ENCODE results near the gene CRYBB2. TPM values are rescaled to one million over a fixed set of nuclear protein-coding genes. Genes with fewer than 3 reads are reported as not detected.
"Not testable (repeated sequence)": the region's sequence is repeated elsewhere in the genome, so short reads cannot be mapped to it uniquely, and the experiment has no call there.

Gene CRYBB2
- total RNA-seq, 2 experiments from 2014 or later: 0.45 TPM; not detected in 1

DNA sequence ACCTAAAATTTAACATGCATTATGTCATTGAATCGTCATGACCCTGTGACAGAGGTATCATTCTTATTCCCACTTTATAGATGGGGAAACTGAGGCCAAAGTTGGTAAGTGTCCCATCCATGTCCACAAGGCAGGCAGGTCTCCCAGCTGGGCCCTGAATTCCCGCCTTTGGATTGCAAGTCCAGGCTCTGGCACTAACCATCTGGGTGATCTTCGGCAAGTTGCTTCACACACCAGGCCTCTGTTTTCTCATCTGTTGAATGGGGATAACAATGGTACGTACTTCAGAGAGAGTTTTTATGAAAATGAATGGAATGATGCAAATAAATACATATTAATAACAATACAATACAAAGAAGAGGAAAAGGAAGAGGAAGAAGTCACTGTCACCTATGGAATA, 16.4 kb upstream of the CRYBB2 start:
- no peaks in the 10 kb centered on the region for H3K36me3 Mint-ChIP-seq (ENCODE audit: low read depth)
- no peak for DNase-seq
- H3K4me1 Mint-ChIP-seq: peaks cover 9% of the 10 kb centered on the region
- no peak overlapping the region for H3K4me3 Mint-ChIP-seq
- no peaks in the 10 kb centered on the region for H3K27me3 Mint-ChIP-seq
- no peak overlapping the region for H3K27ac Mint-ChIP-seq
- ChIA-PET CTCF (interaction anchor here (1.3 kb wide), 1 partner anchor 13 kb away, joined by 3 read pairs; no protein-coding TSS in a partner anchor), POLR2A (no interaction called here)
- H3K9me3 Mint-ChIP-seq: no peaks in the 10 kb centered on the region

DNA sequence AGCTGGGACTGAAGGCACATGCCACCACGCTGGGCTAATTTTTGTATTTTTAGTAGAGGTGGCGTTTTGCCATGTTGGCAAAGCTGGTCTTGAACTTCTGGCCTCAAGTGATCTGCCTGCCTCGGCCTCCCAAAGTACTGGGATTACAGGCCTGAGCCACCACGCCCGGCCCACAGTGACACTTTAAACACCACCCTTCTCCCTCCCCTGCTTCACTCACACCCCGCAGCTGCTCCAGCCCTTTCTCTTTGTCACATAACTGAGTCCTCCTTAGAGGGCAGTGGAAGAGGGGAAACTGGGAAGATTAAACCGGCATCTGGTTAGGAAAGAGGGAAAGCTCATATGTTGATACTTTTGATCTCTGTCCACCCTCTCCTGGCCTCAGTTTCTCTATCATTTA, 14.9 kb upstream of the CRYBB2 start:
- H3K27me3 Mint-ChIP-seq; H3K9me3 Mint-ChIP-seq; CTCF ChIA-PET; H3K36me3 Mint-ChIP-seq (ENCODE audit: low read depth); H3K4me3 Mint-ChIP-seq; DNase-seq; H3K27ac Mint-ChIP-seq; H3K4me1 Mint-ChIP-seq; POLR2A ChIA-PET: not testable (repeated sequence)

DNA sequence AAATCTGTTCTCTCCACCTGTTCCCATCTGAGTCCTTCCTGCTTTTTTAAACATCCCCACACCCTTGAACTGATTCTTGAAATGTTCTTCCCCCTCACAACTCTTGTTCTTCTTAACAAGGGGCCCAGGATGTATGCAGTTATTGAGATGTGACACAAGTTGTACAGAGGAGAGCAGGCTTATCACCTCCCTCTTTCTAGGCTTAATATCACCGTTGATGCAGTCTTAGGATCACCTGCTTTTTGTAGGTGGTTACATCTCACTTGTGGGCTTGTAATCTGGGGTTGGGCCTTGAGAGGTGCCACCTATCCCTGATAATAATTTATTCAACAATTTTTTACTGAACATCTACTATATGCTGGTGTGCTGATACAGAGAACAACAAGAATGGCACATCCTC, 13.6 kb upstream of the CRYBB2 start:
- POLR2A ChIA-PET: no interaction called here
- H3K9me3 Mint-ChIP-seq: no peaks in the 10 kb centered on the region
- no peaks in the 10 kb centered on the region for H3K27me3 Mint-ChIP-seq
- CTCF ChIA-PET: no interaction called here
- DNase-seq: no peak
- no peak overlapping the region for H3K4me3 Mint-ChIP-seq
- H3K36me3 Mint-ChIP-seq (ENCODE audit: low read depth): no peaks in the 10 kb centered on the region
- H3K27ac Mint-ChIP-seq: no peak overlapping the region
- peaks cover 7% of the 10 kb centered on the region for H3K4me1 Mint-ChIP-seq

DNA sequence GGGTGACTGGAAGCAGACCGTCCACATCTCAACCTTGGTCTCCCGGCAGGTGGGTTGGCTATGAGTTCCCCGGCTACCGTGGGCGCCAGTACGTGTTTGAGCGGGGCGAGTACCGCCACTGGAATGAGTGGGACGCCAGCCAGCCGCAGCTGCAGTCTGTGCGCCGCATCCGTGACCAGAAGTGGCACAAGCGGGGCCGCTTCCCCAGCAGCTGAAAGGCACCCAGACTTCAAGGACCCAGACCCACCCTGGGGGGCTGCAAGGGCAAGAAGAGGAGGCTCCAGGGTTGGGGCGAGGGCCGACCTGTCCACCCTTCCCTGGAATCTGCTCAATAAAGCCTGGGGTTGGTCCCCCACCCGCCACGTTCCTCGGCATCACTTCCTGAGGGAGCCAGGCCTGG, 12.4 kb upstream of the CRYBB2 start:
- no peaks in the 10 kb centered on the region for H3K36me3 Mint-ChIP-seq (ENCODE audit: low read depth)
- H3K27ac Mint-ChIP-seq: no peak overlapping the region
- POLR2A ChIA-PET: no interaction called here
- CTCF ChIA-PET: no interaction called here
- DNase-seq: no peak
- H3K4me1 Mint-ChIP-seq: no peaks in the 10 kb centered on the region
- no peaks in the 10 kb centered on the region for H3K9me3 Mint-ChIP-seq
- no peaks in the 10 kb centered on the region for H3K27me3 Mint-ChIP-seq
- H3K4me3 Mint-ChIP-seq: no peak overlapping the region

DNA sequence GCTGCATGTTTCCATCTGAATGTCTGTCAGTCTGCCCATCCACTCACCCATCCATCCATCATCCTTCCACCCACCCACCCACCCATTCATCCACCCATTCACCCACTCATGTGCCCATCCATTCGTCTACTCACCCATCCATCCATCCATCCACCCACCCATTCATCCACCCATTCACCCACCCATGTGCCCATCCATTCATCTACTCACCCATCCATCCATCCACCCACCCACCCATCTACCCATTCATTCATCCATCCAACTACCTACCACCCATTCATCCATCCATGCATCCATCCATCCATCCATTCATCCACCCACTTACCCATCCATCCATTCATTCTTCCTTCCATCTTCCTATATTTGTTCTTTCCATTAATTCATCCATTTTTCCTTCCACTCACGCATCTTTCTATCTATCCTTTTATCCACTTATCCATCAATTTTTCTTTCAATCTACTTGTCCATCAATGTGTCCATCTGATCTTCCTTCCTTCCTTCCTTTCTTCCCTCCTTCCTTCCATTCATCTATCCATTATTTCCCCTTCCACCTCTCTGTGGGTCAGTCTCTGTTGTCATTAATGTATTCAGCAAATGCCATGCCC, 11.8 kb upstream of the CRYBB2 start:
- CTCF ChIA-PET: no interaction called here
- no peaks in the 10 kb centered on the region for H3K9me3 Mint-ChIP-seq
- H3K27me3 Mint-ChIP-seq: no peaks in the 10 kb centered on the region
- no peak for DNase-seq
- POLR2A ChIA-PET: no interaction called here
- no peak overlapping the region for H3K4me3 Mint-ChIP-seq
- H3K4me1 Mint-ChIP-seq: no peaks in the 10 kb centered on the region
- no peaks in the 10 kb centered on the region for H3K36me3 Mint-ChIP-seq (ENCODE audit: low read depth)
- peak overlapping the region; percentile 47 for H3K27ac Mint-ChIP-seq

DNA sequence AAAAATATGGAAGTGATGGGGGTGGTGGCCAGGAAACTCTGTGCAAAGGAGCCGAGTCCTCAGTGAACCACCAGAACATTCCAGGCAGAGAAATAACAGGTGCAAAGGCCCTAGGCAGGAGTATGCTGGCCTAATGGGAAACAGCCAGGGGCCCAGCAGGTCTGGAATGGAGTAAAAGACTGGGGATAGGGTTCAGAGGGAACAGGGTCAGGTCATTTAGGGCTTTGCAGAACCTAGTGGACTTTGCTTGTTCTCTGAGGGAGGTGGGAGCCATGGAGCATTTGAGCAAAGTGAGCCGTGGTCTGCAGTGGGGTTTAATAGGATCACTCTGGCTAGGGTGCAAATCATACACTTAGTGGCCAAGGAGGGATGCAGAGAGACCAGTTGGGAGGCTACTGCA, 11.1 kb upstream of the CRYBB2 start:
- DNase-seq: no peak
- ChIA-PET POLR2A (no interaction called here), CTCF (no interaction called here)
- no peaks in the 10 kb centered on the region for H3K36me3 Mint-ChIP-seq (ENCODE audit: low read depth)
- no peak overlapping the region for H3K27ac Mint-ChIP-seq
- no peaks in the 10 kb centered on the region for H3K27me3 Mint-ChIP-seq
- H3K4me1 Mint-ChIP-seq: no peaks in the 10 kb centered on the region
- no peak overlapping the region for H3K4me3 Mint-ChIP-seq
- no peaks in the 10 kb centered on the region for H3K9me3 Mint-ChIP-seq

DNA sequence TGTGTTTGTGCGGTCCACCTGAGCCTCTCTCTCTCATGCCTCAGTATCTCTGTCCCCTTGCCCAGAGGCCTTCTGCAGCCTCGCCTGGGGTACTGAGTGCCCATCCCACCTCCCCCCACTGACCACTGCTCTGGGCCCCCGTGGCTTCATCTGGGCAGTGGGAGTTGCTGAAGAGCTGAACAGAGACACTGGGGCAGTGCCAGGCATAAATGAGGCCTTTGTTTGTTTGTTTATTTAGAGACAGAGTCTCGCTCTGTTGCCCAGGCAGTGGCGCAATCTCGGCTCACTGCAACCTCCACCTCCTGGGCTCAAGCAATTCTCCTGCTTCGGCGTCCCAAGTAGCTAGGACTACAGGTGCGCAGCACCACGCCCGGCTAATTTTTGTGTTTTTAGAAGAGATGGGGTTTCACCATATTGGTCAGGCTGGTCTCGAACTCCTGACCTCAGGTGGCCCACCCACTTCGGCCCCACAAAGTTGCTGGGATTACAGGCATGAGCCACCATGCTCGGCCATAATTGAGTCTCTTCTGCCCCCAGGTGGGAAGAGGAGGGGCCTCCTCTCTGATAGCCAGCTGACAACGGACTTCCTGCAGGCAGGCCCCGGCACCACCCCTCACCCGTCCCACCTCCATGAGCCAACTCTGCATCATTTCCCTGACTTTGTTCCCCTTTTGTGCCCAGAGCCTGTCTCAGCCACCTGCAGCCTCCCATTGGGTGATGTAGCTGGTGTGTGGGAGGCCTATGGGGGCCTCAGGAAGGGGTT, 10.5 kb upstream of the CRYBB2 start:
- Mint-ChIP-seq H3K4me1 (no peaks in the 10 kb centered on the region), H3K4me3 (no peak overlapping the region), H3K27me3 (no peaks in the 10 kb centered on the region), H3K9me3 (no peaks in the 10 kb centered on the region), H3K27ac (no peak overlapping the region), H3K36me3 (ENCODE audit: low read depth) (no peaks in the 10 kb centered on the region)
- no peak for DNase-seq
- ChIA-PET POLR2A (no interaction called here), CTCF (no interaction called here)

DNA sequence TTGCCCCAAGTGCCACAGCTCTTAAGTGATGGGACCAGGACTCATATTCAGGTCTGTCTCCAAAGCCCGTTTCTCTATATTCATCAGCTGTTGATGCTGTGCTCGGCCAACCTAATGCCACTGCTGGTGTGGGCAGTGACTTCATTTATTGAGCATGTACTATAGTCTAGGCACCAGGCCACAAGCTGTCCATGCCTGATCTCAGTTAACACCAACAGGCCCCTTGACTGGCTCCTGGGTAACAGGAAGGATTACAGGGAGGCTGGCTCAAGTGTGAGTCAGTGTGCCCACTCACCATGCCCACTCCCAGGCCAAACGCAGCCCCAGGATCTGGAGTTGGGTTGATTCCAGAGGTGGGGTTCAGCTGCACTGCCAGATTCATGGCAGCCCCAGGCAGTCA, 8.6 kb upstream of the CRYBB2 start:
- no peak for DNase-seq
- H3K9me3 Mint-ChIP-seq: no peaks in the 10 kb centered on the region
- H3K36me3 Mint-ChIP-seq (ENCODE audit: low read depth): no peaks in the 10 kb centered on the region
- peaks cover 2% of the 10 kb centered on the region for H3K27me3 Mint-ChIP-seq
- ChIA-PET CTCF (interaction anchor here (0.7 to 2.0 kb wide), 2 partner anchors 9 to 1702 kb away, joined by 4 to 7 read pairs; no protein-coding TSS in a partner anchor), POLR2A (no interaction called here)
- H3K4me1 Mint-ChIP-seq: no peaks in the 10 kb centered on the region
- no peak overlapping the region for H3K27ac Mint-ChIP-seq
- H3K4me3 Mint-ChIP-seq: no peak overlapping the region

DNA sequence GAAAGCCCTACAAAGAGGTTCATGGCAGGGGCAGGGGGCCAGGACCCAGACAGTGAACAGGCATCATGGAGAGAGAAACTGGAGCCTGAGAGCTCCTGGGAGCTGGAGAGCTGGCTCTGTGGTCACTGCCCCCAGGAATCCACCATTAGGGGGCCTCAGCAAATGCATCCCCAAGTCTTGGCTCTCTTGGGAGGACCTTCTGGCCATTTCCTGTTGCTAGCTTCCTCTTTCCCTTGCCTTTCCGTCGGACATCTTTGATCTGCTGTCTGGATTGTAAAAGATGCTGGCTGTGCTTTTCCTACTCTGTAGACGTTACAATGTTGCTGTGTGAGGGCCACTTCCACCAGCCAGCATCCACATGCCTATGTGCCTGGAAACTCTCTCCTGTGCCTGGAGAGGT, 7.1 kb upstream of the CRYBB2 start:
- H3K27ac Mint-ChIP-seq: no peak overlapping the region
- H3K4me1 Mint-ChIP-seq: no peaks in the 10 kb centered on the region
- H3K9me3 Mint-ChIP-seq: no peaks in the 10 kb centered on the region
- H3K27me3 Mint-ChIP-seq: peaks cover 12% of the 10 kb centered on the region
- no peak overlapping the region for H3K4me3 Mint-ChIP-seq
- CTCF ChIA-PET: interaction anchor here (1.0 kb wide), 1 partner anchor 11 kb away, joined by 3 read pairs; no protein-coding TSS in a partner anchor
- POLR2A ChIA-PET: no interaction called here
- no peak for DNase-seq
- H3K36me3 Mint-ChIP-seq (ENCODE audit: low read depth): no peaks in the 10 kb centered on the region

DNA sequence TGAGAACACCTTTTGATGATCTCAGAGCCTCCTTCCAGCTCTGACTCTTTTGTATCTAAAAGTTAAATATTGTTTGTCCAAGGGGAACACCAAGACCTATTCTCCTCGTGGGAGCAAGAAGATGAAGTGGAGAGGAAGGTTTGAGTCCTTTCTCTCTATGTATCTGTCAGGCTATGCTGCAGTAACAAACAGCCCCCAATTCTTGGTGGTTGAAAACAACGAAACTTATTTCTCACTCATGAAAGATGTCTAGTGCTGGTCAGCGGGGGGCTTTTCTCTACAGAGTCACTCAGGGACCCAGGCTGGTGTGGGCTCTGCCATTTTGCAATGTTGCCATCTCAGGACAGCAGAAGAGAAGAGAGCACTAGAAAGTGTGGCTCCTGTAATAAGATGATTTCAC, 6.2 kb upstream of the CRYBB2 start:
- no peak for DNase-seq
- Mint-ChIP-seq H3K9me3 (no peaks in the 10 kb centered on the region), H3K36me3 (ENCODE audit: low read depth) (no peaks in the 10 kb centered on the region), H3K27me3 (peaks cover 12% of the 10 kb centered on the region), H3K4me3 (no peak overlapping the region), H3K27ac (no peak overlapping the region), H3K4me1 (no peaks in the 10 kb centered on the region)
- ChIA-PET CTCF (no interaction called here), POLR2A (no interaction called here)

DNA sequence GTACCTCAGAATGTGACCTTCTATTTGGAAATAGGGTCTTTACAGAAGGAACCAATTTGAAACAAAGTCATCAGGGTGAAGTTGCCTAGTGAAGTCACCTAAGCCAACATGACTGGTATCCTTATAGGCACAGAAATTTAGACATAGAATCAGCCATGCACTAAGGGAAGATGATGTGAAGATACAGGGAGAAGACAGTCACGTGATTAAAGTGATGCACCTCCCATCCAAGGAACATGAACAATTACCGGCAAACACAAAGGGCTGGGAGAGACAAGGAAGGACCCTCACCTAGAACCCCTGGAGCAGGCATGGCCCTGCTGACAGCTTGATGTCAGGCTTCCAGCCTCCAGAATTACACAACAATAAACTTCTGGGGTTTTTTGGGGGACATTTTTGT, 3.2 kb upstream of the CRYBB2 start:
- no peaks in the 10 kb centered on the region for H3K9me3 Mint-ChIP-seq
- H3K27me3 Mint-ChIP-seq: peaks cover 16% of the 10 kb centered on the region
- CTCF ChIA-PET: interaction anchor here (1.3 kb wide), 1 partner anchor 14 kb away, joined by 3 read pairs; no protein-coding TSS in a partner anchor
- no peak overlapping the region for H3K27ac Mint-ChIP-seq
- no peaks in the 10 kb centered on the region for H3K4me1 Mint-ChIP-seq
- no peak overlapping the region for H3K4me3 Mint-ChIP-seq
- no peak for DNase-seq
- H3K36me3 Mint-ChIP-seq (ENCODE audit: low read depth): no peaks in the 10 kb centered on the region
- POLR2A ChIA-PET: no interaction called here

DNA sequence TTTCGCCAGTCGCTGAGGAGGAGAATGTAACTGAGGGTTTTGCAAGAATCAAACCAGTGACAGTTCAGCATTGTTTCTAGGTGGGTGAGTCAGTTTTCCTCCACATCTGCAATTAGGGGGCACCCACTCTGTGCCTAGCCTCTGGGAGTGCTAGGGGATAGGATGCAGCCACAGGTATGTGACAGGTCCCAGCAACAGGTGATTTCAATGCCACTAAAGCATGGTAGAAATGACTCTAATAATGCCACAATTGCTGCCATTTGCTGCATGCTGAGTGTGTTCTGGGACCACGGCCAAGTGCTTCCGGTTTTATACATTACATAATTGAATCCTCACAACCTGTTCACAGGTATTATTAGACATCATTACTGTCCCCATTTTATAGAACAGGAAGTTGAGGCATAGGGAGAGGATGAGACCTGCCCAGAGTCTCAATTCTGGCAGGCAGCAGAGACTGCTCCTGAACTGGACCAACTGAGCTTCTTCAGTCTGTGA, 556 bp downstream of the CRYBB2 start:
- Mint-ChIP-seq H3K27ac (no peak overlapping the region), H3K4me3 (no peak overlapping the region), H3K9me3 (no peaks in the 10 kb centered on the region), H3K36me3 (ENCODE audit: low read depth) (no peaks in the 10 kb centered on the region), H3K4me1 (no peaks in the 10 kb centered on the region), H3K27me3 (peaks cover 16% of the 10 kb centered on the region)
- ChIA-PET CTCF (no interaction called here), POLR2A (no interaction called here)
- no peak for DNase-seq

DNA sequence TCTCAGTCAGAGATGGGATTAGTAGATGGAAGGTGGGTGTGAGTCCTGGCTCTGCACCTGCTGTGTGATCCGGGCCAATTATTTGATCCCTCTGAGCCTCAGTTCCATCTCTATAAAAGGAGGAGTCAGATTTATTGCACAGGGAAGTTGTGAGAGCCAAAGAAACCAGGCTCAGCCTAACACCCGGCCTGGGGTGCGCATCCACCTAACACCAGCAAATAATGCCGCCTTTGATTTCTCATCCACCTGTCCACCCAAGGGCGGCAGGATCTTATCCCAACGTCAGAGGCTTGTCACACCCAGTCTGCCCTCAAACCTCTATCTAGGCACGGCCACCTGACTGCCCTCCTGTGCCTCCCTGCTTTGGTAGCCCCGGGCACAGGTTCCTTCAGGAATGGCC, 2.4 kb downstream of the CRYBB2 start:
- no peak for DNase-seq
- Mint-ChIP-seq H3K36me3 (ENCODE audit: low read depth) (no peaks in the 10 kb centered on the region), H3K4me1 (no peaks in the 10 kb centered on the region), H3K27ac (no peak overlapping the region), H3K9me3 (no peaks in the 10 kb centered on the region), H3K4me3 (no peak overlapping the region), H3K27me3 (peaks cover 9% of the 10 kb centered on the region)
- ChIA-PET POLR2A (no interaction called here), CTCF (no interaction called here)

Measured in activated CD4-positive, alpha-beta T cell treated with anti-CD3 and anti-CD28 coated beads, Interleukin-2, amount 10 ng/mL, durations not matched to agents 7 days and 5 days (primary cell).